IMR-90 (cell line): ENCODE data around the gene NBEAL1.

ENCODE experiments used
- BHLHE40 ChIP-seq: fragments of 150-350 bp; IDR thresholded peaks from 2 replicates; pipeline ENCODE4 v1.6.1; 2016; ENCODE audit warnings: mild to moderate bottlenecking, low read depth, low read length
- CTCF ChIP-seq: conservative IDR thresholded peaks from 2 replicates; pipeline ENCODE4 v1.5.1; 2012; ENCODE audit warnings: mild to moderate bottlenecking, low read depth, low read length, improper control_type of control experiment
- ELK1 ChIP-seq: fragments of 150-350 bp; IDR thresholded peaks from 2 replicates; pipeline ENCODE4 v1.6.1; 2016; ENCODE audit warnings: low read depth, mild to moderate bottlenecking, low read length, moderate library complexity, borderline replicate concordance
- FOS ChIP-seq: fragments of 150-350 bp; IDR thresholded peaks from 2 replicates; pipeline ENCODE4 v1.6.1; 2016; ENCODE audit warnings: low read depth, low read length
- MAZ ChIP-seq: IDR thresholded peaks from 2 replicates; pipeline ENCODE4 v1.6.1; 2012; ENCODE audit warnings: low read depth, mild to moderate bottlenecking, low read length, improper control_type of control experiment, moderate library complexity, borderline replicate concordance
- POLR2A ChIP-seq: IDR thresholded peaks from 2 replicates; pipeline ENCODE4 v1.6.1; 2012; ENCODE audit warnings: mild to moderate bottlenecking, low read depth, low read length

GRCh38 chr2:203077451-203077850, 62.8 kb downstream of the NBEAL1 start:
- TF ChIP-seq CTCF (no peak), POLR2A (no peak), FOS (no peak), BHLHE40 (no peak), ELK1 (no peak), MAZ (no peak)
